ENCODE data around the gene SMIM23. TPM values are rescaled to one million over a fixed set of nuclear protein-coding genes. Genes with fewer than 3 reads are reported as not detected.

The SMIM23 gene
- total and polyA plus RNA-seq, 2 donors (not counting 1 experiment from before 2014, with no cell fraction given), result not detected

DNA sequence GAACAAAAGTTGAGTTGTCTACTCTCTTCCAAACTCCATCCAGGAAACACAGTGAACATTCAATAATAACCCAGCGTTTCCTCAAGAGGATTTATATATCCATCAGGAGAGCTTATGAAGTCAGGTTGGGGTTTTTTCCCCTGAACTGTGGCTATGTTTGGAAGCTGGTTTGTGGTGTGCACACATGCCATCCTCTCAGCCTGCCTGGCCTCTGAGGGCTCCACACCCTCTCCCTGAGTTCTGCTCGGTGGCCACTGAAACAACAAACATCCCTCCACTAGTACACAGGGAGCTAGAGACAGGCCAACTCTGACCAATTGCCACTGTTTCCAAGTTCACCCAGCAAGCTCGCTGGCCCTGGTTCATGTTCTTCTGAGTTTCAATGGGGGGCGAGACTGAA is 35.7 kb downstream of the SMIM23 start:
- no peaks in the 10 kb centered on the region for H3K9me3 ChIP-seq (ENCODE audit: control insufficient read depth, insufficient read depth, low read depth, low read length)
- no peak overlapping the region for H2AFZ ChIP-seq (ENCODE audit: low read length)
- TF ChIP-seq, protein P1, sequence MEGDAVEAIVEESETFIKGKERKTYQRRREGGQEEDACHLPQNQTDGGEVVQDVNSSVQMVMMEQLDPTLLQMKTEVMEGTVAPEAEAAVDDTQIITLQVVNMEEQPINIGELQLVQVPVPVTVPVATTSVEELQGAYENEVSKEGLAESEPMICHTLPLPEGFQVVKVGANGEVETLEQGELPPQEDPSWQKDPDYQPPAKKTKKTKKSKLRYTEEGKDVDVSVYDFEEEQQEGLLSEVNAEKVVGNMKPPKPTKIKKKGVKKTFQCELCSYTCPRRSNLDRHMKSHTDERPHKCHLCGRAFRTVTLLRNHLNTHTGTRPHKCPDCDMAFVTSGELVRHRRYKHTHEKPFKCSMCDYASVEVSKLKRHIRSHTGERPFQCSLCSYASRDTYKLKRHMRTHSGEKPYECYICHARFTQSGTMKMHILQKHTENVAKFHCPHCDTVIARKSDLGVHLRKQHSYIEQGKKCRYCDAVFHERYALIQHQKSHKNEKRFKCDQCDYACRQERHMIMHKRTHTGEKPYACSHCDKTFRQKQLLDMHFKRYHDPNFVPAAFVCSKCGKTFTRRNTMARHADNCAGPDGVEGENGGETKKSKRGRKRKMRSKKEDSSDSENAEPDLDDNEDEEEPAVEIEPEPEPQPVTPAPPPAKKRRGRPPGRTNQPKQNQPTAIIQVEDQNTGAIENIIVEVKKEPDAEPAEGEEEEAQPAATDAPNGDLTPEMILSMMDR (conservative IDR thresholded peaks at IDR 0.05 in 1 of 2, IDR thresholded peaks at IDR 0.05 in 1 of 2; ENCODE audit: low read depth in 1 of 2, low read length in 2 of 2), result no peak
- no peak for TF ChIP-seq EZH2 (IDR thresholded peaks at IDR 0.05; ENCODE audit: low read length, missing control alignments)
- H3K9ac ChIP-seq (ENCODE audit: insufficient read depth, low read length), result no peak overlapping the region
- H3K36me3 ChIP-seq (ENCODE audit: control insufficient read depth, insufficient read depth, low read length), result no peaks in the 10 kb centered on the region
- H3K27me3 ChIP-seq (ENCODE audit: control insufficient read depth, insufficient read depth, low read length), result peaks cover 2% of the 10 kb centered on the region
- H3K4me3 ChIP-seq (replicated peaks in 1 of 4; ENCODE audit: control extremely low read depth in 1 of 4, insufficient read depth in 1 of 4, low read depth in 3 of 4, low read length in 4 of 4), result no peak overlapping the region
- H3K4me1 ChIP-seq (ENCODE audit: control insufficient read depth, extremely low read depth, insufficient read depth, low read length), result no peaks in the 10 kb centered on the region
- no peaks in the 10 kb centered on the region for H3K79me2 ChIP-seq (ENCODE audit: control insufficient read depth, insufficient read depth, low read length)
- H4K20me1 ChIP-seq (ENCODE audit: control insufficient read depth, extremely low read depth, insufficient read depth, low read length), result no peaks in the 10 kb centered on the region
- no peak overlapping the region for H3K27ac ChIP-seq (ENCODE audit: insufficient read depth, low read length)
- DNase-seq (ENCODE audit: low read depth in 2 of 2), result no peak
- no peak overlapping the region for H3K4me2 ChIP-seq (ENCODE audit: extremely low read depth, insufficient read depth, low read length)

DNA sequence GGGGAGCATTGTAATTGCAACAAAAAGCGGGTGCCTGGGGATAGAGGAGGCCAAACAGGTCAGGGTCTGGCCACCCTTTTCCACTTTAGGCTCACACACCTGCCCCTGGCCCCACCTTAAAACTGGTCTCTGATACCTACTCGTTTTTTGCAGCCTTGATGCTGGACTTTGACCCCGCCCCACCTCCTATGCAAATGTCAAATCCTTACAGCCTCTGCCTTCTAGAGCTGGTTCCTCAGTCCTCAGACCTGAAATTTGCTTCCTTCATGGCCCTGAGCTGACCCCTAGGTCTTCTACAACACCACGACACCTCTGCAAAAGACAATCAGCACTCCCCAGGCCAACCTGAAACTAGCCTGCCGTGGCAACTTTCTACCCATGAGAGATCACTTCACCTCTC is 37.7 kb downstream of the SMIM23 start:
- Histone ChIP-seq H3K27me3 (ENCODE audit: control insufficient read depth, insufficient read depth, low read length) (peaks cover 5% of the 10 kb centered on the region), H3K9me3 (ENCODE audit: control insufficient read depth, insufficient read depth, low read depth, low read length) (no peaks in the 10 kb centered on the region), H3K79me2 (ENCODE audit: control insufficient read depth, insufficient read depth, low read length) (no peaks in the 10 kb centered on the region), H3K4me2 (ENCODE audit: extremely low read depth, insufficient read depth, low read length) (no peak overlapping the region), H4K20me1 (ENCODE audit: control insufficient read depth, extremely low read depth, insufficient read depth, low read length) (no peaks in the 10 kb centered on the region), H3K36me3 (ENCODE audit: control insufficient read depth, insufficient read depth, low read length) (no peaks in the 10 kb centered on the region), H3K27ac (ENCODE audit: insufficient read depth, low read length) (no peak overlapping the region), H2AFZ (ENCODE audit: low read length) (no peak overlapping the region), H3K9ac (ENCODE audit: insufficient read depth, low read length) (no peak overlapping the region), H3K4me1 (ENCODE audit: control insufficient read depth, extremely low read depth, insufficient read depth, low read length) (no peaks in the 10 kb centered on the region), H3K4me3 (replicated peaks in 1 of 4; ENCODE audit: control extremely low read depth in 1 of 4, insufficient read depth in 1 of 4, low read depth in 3 of 4, low read length in 4 of 4) (no peak overlapping the region)
- TF ChIP-seq, protein P1 (conservative IDR thresholded peaks at IDR 0.05 in 1 of 2, IDR thresholded peaks at IDR 0.05 in 1 of 2; ENCODE audit: low read depth in 1 of 2, low read length in 2 of 2), result no peak
- no peak for TF ChIP-seq EZH2 (IDR thresholded peaks at IDR 0.05; ENCODE audit: low read length, missing control alignments)
- no peak for DNase-seq (ENCODE audit: low read depth in 2 of 2)

DNA sequence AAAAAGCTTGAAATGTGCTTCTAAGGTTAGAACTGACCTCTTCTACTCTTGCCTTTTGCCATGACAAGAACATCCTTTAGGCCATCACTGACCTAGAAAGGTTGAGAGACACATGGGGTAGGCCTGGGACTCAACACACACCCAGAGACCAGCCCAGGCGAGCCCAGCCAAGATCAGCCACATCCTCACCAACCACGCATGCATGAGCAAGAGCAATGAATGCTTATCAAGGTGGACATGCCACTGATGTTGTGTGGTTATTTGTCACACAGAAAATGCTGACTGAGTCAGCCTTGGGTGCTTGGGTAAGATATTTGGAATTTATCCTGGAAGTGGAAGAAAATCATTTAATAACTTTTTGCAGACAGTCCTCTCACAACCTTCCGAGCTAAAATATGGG is 39.4 kb downstream of the SMIM23 start:
- peaks cover 5% of the 10 kb centered on the region for H3K27me3 ChIP-seq (ENCODE audit: control insufficient read depth, insufficient read depth, low read length)
- no peak overlapping the region for H2AFZ ChIP-seq (ENCODE audit: low read length)
- peak in 1 of 2 donors; percentile 81 for DNase-seq (ENCODE audit: low read depth in 2 of 2)
- H3K79me2 ChIP-seq (ENCODE audit: control insufficient read depth, insufficient read depth, low read length), result no peaks in the 10 kb centered on the region
- H3K9ac ChIP-seq (ENCODE audit: insufficient read depth, low read length), result no peak overlapping the region
- TF ChIP-seq, protein P1 (conservative IDR thresholded peaks at IDR 0.05 in 1 of 2, IDR thresholded peaks at IDR 0.05 in 1 of 2; ENCODE audit: low read depth in 1 of 2, low read length in 2 of 2), result no peak
- TF ChIP-seq EZH2 (IDR thresholded peaks at IDR 0.05; ENCODE audit: low read length, missing control alignments), result no peak
- H3K4me1 ChIP-seq (ENCODE audit: control insufficient read depth, extremely low read depth, insufficient read depth, low read length), result no peaks in the 10 kb centered on the region
- no peaks in the 10 kb centered on the region for H4K20me1 ChIP-seq (ENCODE audit: control insufficient read depth, extremely low read depth, insufficient read depth, low read length)
- no peak overlapping the region for H3K27ac ChIP-seq (ENCODE audit: insufficient read depth, low read length)
- H3K9me3 ChIP-seq (ENCODE audit: control insufficient read depth, insufficient read depth, low read depth, low read length), result no peaks in the 10 kb centered on the region
- no peak overlapping the region for H3K4me2 ChIP-seq (ENCODE audit: extremely low read depth, insufficient read depth, low read length)
- no peak overlapping the region for H3K4me3 ChIP-seq (replicated peaks in 1 of 4; ENCODE audit: control extremely low read depth in 1 of 4, insufficient read depth in 1 of 4, low read depth in 3 of 4, low read length in 4 of 4)
- H3K36me3 ChIP-seq (ENCODE audit: control insufficient read depth, insufficient read depth, low read length), result no peaks in the 10 kb centered on the region

Data from fibroblast of lung (primary cell).